GM12878 (cell line): ENCODE results near the gene MRAS. TPM values are rescaled to one million over a fixed set of nuclear protein-coding genes. Genes with fewer than 3 reads are reported as not detected.

Experiments used
- ATAC-seq: fragments of 200-7000 bp; cut with Tn5 transposase; 3 replicates; pipeline ENCODE4 v1.9.1; 2020; ENCODE audit warnings: mild to moderate bottlenecking, moderate library complexity
- BruUV-seq: library from RNA; stranded (reverse); fragments of 400-500 nt; replicated peaks from 2 replicates; lab custom pipeline; 2021; lab: Mats Ljungman, UMichigan
- CTCF ChIA-PET: fragments of 300-600 bp; sonication (Branson Sonifier 250); formaldehyde crosslinking; extraction: SDS; loops from one replicate; lab custom pipeline; 2021; ENCODE audit warnings: inconsistent platforms; lab: Yijun Ruan, JAX
- POLR2A ChIA-PET: fragments of 350-600 bp; formaldehyde crosslinking; extraction: SDS; loops from one replicate; lab custom pipeline; 2021; ENCODE audit warnings: inconsistent platforms; lab: Charles Lee
- RAD21 ChIA-PET: fragments of 300-600 bp; sonication (Branson Sonifier 250); formaldehyde crosslinking; loops from one replicate; lab custom pipeline; 2023; ENCODE audit warnings: antibody characterized with exemption; ENCODE audit not compliant: unreplicated experiment; lab: Charles Lee
- SMC1A ChIA-PET: fragments of 300-600 bp; sonication (Branson Sonifier 250); formaldehyde crosslinking; loops from one replicate; lab custom pipeline; 2023; ENCODE audit not compliant: unreplicated experiment, uncharacterized antibody; lab: Charles Lee
- DNase-seq: peaks from one replicate; pipeline ENCODE4 v3.0.0-alpha.2; 2011; ENCODE audit warnings: low read depth, low spot score
- FAIRE-seq: peaks from 3 replicates; lab custom pipeline; 2011; peaks lifted over from hg19 to GRCh38; lab: Jason Lieb, UNC
- H2AFZ ChIP-seq: 2 replicates; pipeline ENCODE4 v1.6.0; 2011; ENCODE audit warnings: low read depth, low read length, control low read depth; ENCODE audit not compliant: control insufficient read depth
- H3K27ac ChIP-seq: 2 replicates; pipeline ENCODE4 v1.5.1; 2011; ENCODE audit warnings: control low read depth; ENCODE audit not compliant: control insufficient read depth, insufficient read depth
- H3K27me3 ChIP-seq, 2 experiments: replicated peaks in 1 of 2; 2 replicates each; pipeline versions ENCODE4 v1.6.0 to v1.6.1; 2011; ENCODE audit warnings: low read length in 1 of 2; ENCODE audit not compliant: control insufficient read depth in 2 of 2, insufficient read depth in 2 of 2
- H3K36me3 ChIP-seq, 2 experiments: 2 replicates each; pipeline ENCODE4 v1.5.1; 2011; ENCODE audit warnings: low read length in 1 of 2; ENCODE audit not compliant: control insufficient read depth in 2 of 2, insufficient read depth in 2 of 2
- H3K4me1 ChIP-seq: 2 replicates; pipeline ENCODE4 v1.6.1; 2011; ENCODE audit warnings: mild to moderate bottlenecking, low read length, moderate library complexity, mixed read lengths; ENCODE audit not compliant: control insufficient read depth, insufficient read depth
- H3K4me2 ChIP-seq: 2 replicates; pipeline ENCODE4 v1.6.0; 2011; ENCODE audit warnings: control low read depth; ENCODE audit not compliant: control insufficient read depth, insufficient read depth
- H3K4me3 ChIP-seq: fragments of 200-600 bp; sonication (generic); 2 replicates; pipeline ENCODE4 v1.5.1; 2016
- H3K79me2 ChIP-seq: 2 replicates; pipeline ENCODE4 v1.6.0; 2011; ENCODE audit warnings: low read length; ENCODE audit not compliant: control insufficient read depth, insufficient read depth
- H3K9ac ChIP-seq: 2 replicates; pipeline ENCODE4 v1.8.0; 2011; ENCODE audit warnings: low read length, control low read depth, mixed read lengths; ENCODE audit not compliant: control insufficient read depth, insufficient read depth
- H3K9me3 ChIP-seq: replicated peaks from 3 replicates; pipeline ENCODE4 v1.5.1; 2011; ENCODE audit warnings: mild to moderate bottlenecking, low read length; ENCODE audit not compliant: control insufficient read depth, insufficient read depth
- H4K20me1 ChIP-seq: 2 replicates; pipeline ENCODE4 v1.6.0; 2011; ENCODE audit not compliant: control insufficient read depth, insufficient read depth
- BHLHE40 ChIP-seq, 2 experiments: fragments of 450-650 bp in 1 of 2; IDR thresholded peaks; 2 replicates each; pipeline ENCODE4 v1.6.1; 2011 to 2017; ENCODE audit warnings: low read depth in 2 of 2, borderline replicate concordance in 1 of 2, improper control_type of control experiment in 1 of 2, low read length in 1 of 2, mild to moderate bottlenecking in 1 of 2
- CBFB ChIP-seq: IDR thresholded peaks from 2 replicates; pipeline ENCODE4 v1.6.1; 2016; ENCODE audit warnings: antibody characterized with exemption, low read depth
- CEBPB ChIP-seq, 2 experiments: fragments of 150-350 bp in 1 of 2; IDR thresholded peaks; 2 replicates each; pipeline ENCODE4 v1.6.1; 2012 to 2014; ENCODE audit warnings: low read depth in 2 of 2, low read length in 2 of 2, borderline replicate concordance in 1 of 2, inconsistent platforms in 1 of 2
- ETV6 ChIP-seq, 2 experiments: fragments of 450-650 bp in 1 of 2; IDR thresholded peaks in 1 of 2; conservative IDR thresholded peaks in 1 of 2; 2 replicates each; pipeline ENCODE4 v1.6.1; 2014; ENCODE audit warnings: antibody characterized with exemption in 1 of 2, borderline replicate concordance in 1 of 2, low read depth in 1 of 2, mild to moderate bottlenecking in 1 of 2, moderate library complexity in 1 of 2
- HDAC2 ChIP-seq: fragments of 200-600 bp; sonication (generic); IDR thresholded peaks from 2 replicates; pipeline ENCODE4 v1.6.1; 2017
- HDGF ChIP-seq: fragments of 450-650 bp; IDR thresholded peaks from 2 replicates; pipeline ENCODE4 v1.6.1; 2016; ENCODE audit warnings: antibody characterized with exemption
- KDM1A ChIP-seq: fragments of 200-600 bp; sonication (generic); IDR thresholded peaks from 2 replicates; pipeline ENCODE4 v1.6.1; 2016; ENCODE audit warnings: borderline replicate concordance
- MXI1 ChIP-seq: fragments of 150-350 bp; IDR thresholded peaks from 2 replicates; pipeline ENCODE4 v1.6.1; 2011; ENCODE audit warnings: low read depth, mild to moderate bottlenecking, inconsistent platforms, low read length, improper control_type of control experiment
- PAX5 ChIP-seq: IDR thresholded peaks from 2 replicates; pipeline ENCODE4 v1.6.1; 2011; ENCODE audit warnings: low read depth, low read length, borderline replicate concordance
- POLR2A ChIP-seq: IDR thresholded peaks from 2 replicates; pipeline ENCODE4 v1.6.1; 2011; ENCODE audit warnings: low read depth, mild to moderate bottlenecking, low read length
- SMC3 ChIP-seq: IDR thresholded peaks from 2 replicates; pipeline ENCODE4 v1.6.1; 2011; ENCODE audit warnings: low read length, improper control_type of control experiment, borderline replicate concordance
- SREBF2 ChIP-seq: IDR thresholded peaks from 2 replicates; pipeline ENCODE4 v1.6.1; 2012; ENCODE audit warnings: mild to moderate bottlenecking, low read length
- SUZ12 ChIP-seq: fragments of 200-600 bp; sonication (generic); IDR thresholded peaks from one replicate; pipeline ENCODE4 v1.6.1; 2018; ENCODE audit warnings: antibody characterized with exemption, mild to moderate bottlenecking; ENCODE audit not compliant: unreplicated experiment
- TBL1XR1 ChIP-seq: IDR thresholded peaks from 2 replicates; pipeline ENCODE4 v1.6.1; 2012; ENCODE audit warnings: low read depth, low read length, improper control_type of control experiment
- TCF3 ChIP-seq: IDR thresholded peaks from 2 replicates; pipeline ENCODE4 v1.6.1; 2012; ENCODE audit warnings: low read depth, mild to moderate bottlenecking, low read length, borderline replicate concordance; ENCODE audit not compliant: insufficient read depth
- ZBTB4 ChIP-seq: fragments of 450-650 bp; formaldehyde crosslinking; IDR thresholded peaks from 2 replicates; pipeline ENCODE4 v1.4.0; 2022; ENCODE audit warnings: mild to moderate bottlenecking, moderate library complexity
- ZNF622 ChIP-seq: fragments of 450-650 bp; IDR thresholded peaks from 2 replicates; pipeline ENCODE4 v1.6.1; 2017; ENCODE audit warnings: mild to moderate bottlenecking, inconsistent platforms
- WGBS: methylation state at CpG from one replicate; pipeline ENCODE4 v1.1.6; 2016; ENCODE audit warnings: low lambda C conversion rate; ENCODE audit not compliant: insufficient replicate concordance, insufficient coverage; ENCODE audit errors: missing lambda C conversion rate; 5-methylcytosine and 5-hydroxymethylcytosine counted together
- in situ Hi-C: fragments of 300-500 bp; cut with MboI; formaldehyde crosslinking; loops from 9 replicates; pipeline ENCODE4 v1.14.3; 2018; ENCODE audit warnings: mixed read lengths
- intact Hi-C: fragments of 100-400 bp; cut with micrococcal nuclease; formaldehyde crosslinking; loops from one replicate; pipeline ENCODE4 v1.14.2; 2022; ENCODE audit not compliant: unreplicated experiment
- polyA plus RNA-seq, 11 experiments: library from polyadenylated mRNA; depleted of rRNA in 4 of 11; unstranded in 6 of 11; stranded (reverse) in 5 of 11; fragments of >200 nt; fragmentation: Nextera tagmentation in 4 of 11; fragmentation: Illumina TruSeq in 1 of 11; extraction: Ambion mirVana in 4 of 11; extraction: Trizol in 1 of 11; gene quantifications; 1 replicate in 1 of 11; 2 replicates in 10 of 11; pipeline versions ENCODE4 v1.2.1 to v1.2.3, GENCODE V29; 2011 to 2016; ENCODE audit warnings: inconsistent platforms in 2 of 11, missing spikeins in 2 of 11, low read depth in 1 of 11
- total RNA-seq, 4 experiments: library from RNA; depleted of rRNA in 3 of 4; stranded (reverse); fragments of >200 nt in 3 of 4; fragmentation: Illumina TruSeq in 1 of 4; extraction: Trizol in 1 of 4; gene quantifications; 2 replicates each; pipeline versions ENCODE4 v1.2.1 to v1.2.3, GENCODE V29; 2013 to 2021

Gene MRAS
- total and polyA plus RNA-seq, 10 of the 15 experiments (the other 5 are each of a cell fraction or from before 2014, with no cell fraction given), result 0.01 to 0.44 (median 0.17) TPM; not detected in 6

GRCh38 chr3:138378331-138378730, 30.0 kb downstream of the MRAS start:
- DNase-seq, result no peak
- Histone ChIP-seq H3K4me2 (no peak overlapping the region), H3K9me3 (no peaks in the 10 kb centered on the region), H3K4me3 (no peak overlapping the region), H4K20me1 (0 out of 2 replicates have a peak, but pooled peaks cover 2% of the 10 kb centered on the region), H2AFZ (no peak overlapping the region), H3K4me1 (no peaks in the 10 kb centered on the region), H3K79me2 (no peaks in the 10 kb centered on the region), H3K27me3 (peaks cover 0 to 13% of the 10 kb centered on the region in 2 experiments; a peak in 2 of 4 replicates), H3K27ac (no peak overlapping the region), H3K9ac (no peak overlapping the region), H3K36me3 (no peaks in the 10 kb centered on the region)
- intact Hi-C loops (no loop called here), in situ Hi-C loops (no loop called here)
- ATAC-seq, result no peak
- FAIRE-seq, result no peak
- BruUV-seq, result no TSS peak
- POLR2A ChIA-PET, result no interaction called here
- SMC1A ChIA-PET, result no interaction called here
- 47% methylated on average over 5 of the region's 5 CpGs for WGBS
- RAD21 ChIA-PET, result no interaction called here
- no peak for TF ChIP-seq ZNF622
- CTCF ChIA-PET, result no interaction called here

GRCh38 chr3:138378990-138379389, 30.6 kb downstream of the MRAS start:
- ATAC-seq (no peak), FAIRE-seq (no peak), DNase-seq (no peak)
- no peak overlapping the region for H3K27ac ChIP-seq
- 0 out of 2 replicates have a peak, but pooled peaks cover 2% of the 10 kb centered on the region for H4K20me1 ChIP-seq
- H3K4me1 ChIP-seq, result no peaks in the 10 kb centered on the region
- no peak for TF ChIP-seq ZBTB4 (CRISPR knock-in tag)
- TF ChIP-seq HDAC2, result no peak
- TF ChIP-seq TBL1XR1, result no peak
- TF ChIP-seq SREBF2, result no peak
- no peak for TF ChIP-seq SMC3
- no peak for TF ChIP-seq MXI1
- TF ChIP-seq HDGF, result no peak
- TF ChIP-seq CEBPB (IDR thresholded peaks at IDR 0.05; ENCODE audit: borderline replicate concordance in 1 of 2, low read depth in 2 of 2, low read length in 2 of 2), result no peak
- no peak for TF ChIP-seq KDM1A
- TF ChIP-seq PAX5, result no peak
- no peak for TF ChIP-seq CBFB
- TF ChIP-seq BHLHE40 (IDR thresholded peaks at IDR 0.05; ENCODE audit: borderline replicate concordance in 1 of 2, low read depth in 2 of 2, low read length in 1 of 2), result no peak
- TF ChIP-seq POLR2A, result no peak
- no peak for TF ChIP-seq ETV6 (conservative IDR thresholded peaks at IDR 0.05 in 1 of 2, IDR thresholded peaks at IDR 0.05 in 1 of 2; ENCODE audit: borderline replicate concordance in 1 of 2, low read depth in 1 of 2)
- TF ChIP-seq TCF3, result no peak
- TF ChIP-seq SUZ12, result no peak
- H3K9me3 ChIP-seq, result no peaks in the 10 kb centered on the region
- H3K36me3 ChIP-seq, result no peaks in the 10 kb centered on the region
- no peaks in the 10 kb centered on the region for H3K79me2 ChIP-seq
- RAD21 ChIA-PET, result no interaction called here
- intact Hi-C loops (no loop called here), in situ Hi-C loops (no loop called here)
- SMC1A ChIA-PET, result no interaction called here
- CTCF ChIA-PET, result no interaction called here
- no peak overlapping the region for H3K4me2 ChIP-seq
- no peak overlapping the region for H3K9ac ChIP-seq
- POLR2A ChIA-PET, result no interaction called here
- no peak overlapping the region for H3K4me3 ChIP-seq
- peaks cover 0 to 13% of the 10 kb centered on the region in 2 experiments; a peak in 2 of 4 replicates for H3K27me3 ChIP-seq
- BruUV-seq, result no TSS peak
- no CpG with 5 or more reads among the region's 1 CpG for WGBS
- H2AFZ ChIP-seq, result no peak overlapping the region
